Effector memory CD4-positive, alpha-beta T cell (primary cell): ENCODE measurements around the gene SCRN1.

Experiments used
- DNase-seq, 3 donors: peaks; one replicate each; pipeline ENCODE4 v3.0.0-alpha.2; 2020
- H3K27ac ChIP-seq: 2 replicates; pipeline ENCODE4 v1.7.0; 2013; ENCODE audit warnings: mild to moderate bottlenecking, low read length, moderate library complexity; ENCODE audit not compliant: insufficient read depth, poor library complexity, severe bottlenecking
- H3K27me3 ChIP-seq: replicated peaks from 2 replicates; pipeline ENCODE4 v1.7.0; 2013; ENCODE audit warnings: mild to moderate bottlenecking, low read length; ENCODE audit not compliant: insufficient read depth, control insufficient read depth, poor library complexity, severe bottlenecking
- H3K36me3 ChIP-seq: 2 replicates; pipeline ENCODE4 v1.7.0; 2013; ENCODE audit warnings: mild to moderate bottlenecking, low read length, moderate library complexity; ENCODE audit not compliant: control insufficient read depth, insufficient read depth
- H3K4me1 ChIP-seq: 2 replicates; pipeline ENCODE4 v1.7.0; 2013; ENCODE audit warnings: low read length, mild to moderate bottlenecking; ENCODE audit not compliant: control insufficient read depth, insufficient read depth, poor library complexity, severe bottlenecking
- H3K4me3 ChIP-seq: 2 replicates; pipeline ENCODE4 v1.7.0; 2013; ENCODE audit warnings: low read length, low read depth, mild to moderate bottlenecking; ENCODE audit not compliant: insufficient read depth, poor library complexity, severe bottlenecking
- H3K9me3 ChIP-seq: 2 replicates; pipeline ENCODE4 v1.7.0; 2013; ENCODE audit warnings: mild to moderate bottlenecking, low read length, moderate library complexity; ENCODE audit not compliant: control insufficient read depth

The SCRN1 gene

GRCh38 chr7:30027065-30027456 is 37.5 kb upstream of the SCRN1 start:
- Histone ChIP-seq H3K4me1 (peaks cover 16% of the 10 kb centered on the region), H3K27ac (peak overlapping the region; percentile 71), H3K4me3 (peak overlapping the region; percentile 74), H3K36me3 (no peaks in the 10 kb centered on the region), H3K9me3 (no peaks in the 10 kb centered on the region), H3K27me3 (no peaks in the 10 kb centered on the region)
- peak; percentile 6 to 23 (median 20) for DNase-seq

- Histone ChIP-seq H3K9me3 (no peaks in the 10 kb centered on the region), H3K27ac (peak within 1 kb of the TSS; percentile 71), H3K36me3 (no peaks in the 10 kb centered on the region), H3K4me3 (peak within 1 kb of the TSS; percentile 74), H3K4me1 (peaks cover 16% of the 10 kb centered on the region), H3K27me3 (no peaks in the 10 kb centered on the region)
- DNase-seq: peak; percentile 77 to 87 (median 86)
These were observed 36.8 kb upstream of the SCRN1 start, which contains the start of gene FKBP14 for GRCh38 chr7:30026229-30027064. TSS of gene FKBP14 (minus strand) at chr7:30026702. CDS start at chr7:30026508, 194 bp downstream.

GRCh38 chr7:30023524-30023923 is 33.9 kb upstream of the SCRN1 start:
- H3K27me3 ChIP-seq: no peaks in the 10 kb centered on the region
- H3K4me3 ChIP-seq: no peak overlapping the region
- no peak for DNase-seq
- no peaks in the 10 kb centered on the region for H3K9me3 ChIP-seq
- no peaks in the 10 kb centered on the region for H3K36me3 ChIP-seq
- no peak overlapping the region for H3K27ac ChIP-seq
- H3K4me1 ChIP-seq: peaks cover 12% of the 10 kb centered on the region

- H3K9me3 ChIP-seq: no peaks in the 10 kb centered on the region
- H3K36me3 ChIP-seq: no peaks in the 10 kb centered on the region
- H3K27me3 ChIP-seq: no peaks in the 10 kb centered on the region
- no peak overlapping the region for H3K4me3 ChIP-seq
- H3K27ac ChIP-seq: no peak overlapping the region
- no peak for DNase-seq
- H3K4me1 ChIP-seq: peaks cover 12% of the 10 kb centered on the region
These were observed 33.4 kb upstream of the SCRN1 start for GRCh38 chr7:30022991-30023390.

GRCh38 chr7:30020535-30020934 is 30.9 kb upstream of the SCRN1 start:
- no peak overlapping the region for H3K4me3 ChIP-seq
- H3K9me3 ChIP-seq: no peaks in the 10 kb centered on the region
- no peaks in the 10 kb centered on the region for H3K36me3 ChIP-seq
- H3K4me1 ChIP-seq: peaks cover 7% of the 10 kb centered on the region
- no peak for DNase-seq
- H3K27ac ChIP-seq: no peak overlapping the region
- H3K27me3 ChIP-seq: no peaks in the 10 kb centered on the region

- Histone ChIP-seq H3K27ac (no peak overlapping the region), H3K36me3 (no peaks in the 10 kb centered on the region), H3K4me1 (peaks cover 1% of the 10 kb centered on the region), H3K9me3 (no peaks in the 10 kb centered on the region), H3K27me3 (no peaks in the 10 kb centered on the region), H3K4me3 (no peak overlapping the region)
- DNase-seq: no peak
These were observed 30.4 kb upstream of the SCRN1 start for GRCh38 chr7:30019960-30020359.

GRCh38 chr7:30019387-30019786 is 29.8 kb upstream of the SCRN1 start:
- Histone ChIP-seq H3K27ac (no peak overlapping the region), H3K4me1 (no peaks in the 10 kb centered on the region), H3K9me3 (no peaks in the 10 kb centered on the region), H3K4me3 (no peak overlapping the region), H3K27me3 (no peaks in the 10 kb centered on the region), H3K36me3 (no peaks in the 10 kb centered on the region)
- no peak for DNase-seq

GRCh38 chr7:30018451-30018850 is 28.9 kb upstream of the SCRN1 start:
- no peaks in the 10 kb centered on the region for H3K27me3 ChIP-seq
- H3K27ac ChIP-seq: no peak overlapping the region
- H3K9me3 ChIP-seq: no peaks in the 10 kb centered on the region
- no peaks in the 10 kb centered on the region for H3K36me3 ChIP-seq
- no peak overlapping the region for H3K4me3 ChIP-seq
- H3K4me1 ChIP-seq: no peaks in the 10 kb centered on the region
- DNase-seq: no peak

- H3K4me3 ChIP-seq: no peak overlapping the region
- H3K27me3 ChIP-seq: no peaks in the 10 kb centered on the region
- no peak overlapping the region for H3K27ac ChIP-seq
- no peak for DNase-seq
- no peaks in the 10 kb centered on the region for H3K9me3 ChIP-seq
- no peaks in the 10 kb centered on the region for H3K36me3 ChIP-seq
- no peaks in the 10 kb centered on the region for H3K4me1 ChIP-seq
These were observed 23.2 kb upstream of the SCRN1 start for GRCh38 chr7:30012757-30013156.

- Histone ChIP-seq H3K27me3 (no peaks in the 10 kb centered on the region), H3K4me3 (no peak overlapping the region), H3K4me1 (no peaks in the 10 kb centered on the region), H3K36me3 (no peaks in the 10 kb centered on the region), H3K9me3 (no peaks in the 10 kb centered on the region), H3K27ac (no peak overlapping the region)
- no peak for DNase-seq
These were observed 20.4 kb upstream of the SCRN1 start for GRCh38 chr7:30010021-30010420.
